Measurements from ENCODE around the gene ERG.

ERG gene

DNA sequence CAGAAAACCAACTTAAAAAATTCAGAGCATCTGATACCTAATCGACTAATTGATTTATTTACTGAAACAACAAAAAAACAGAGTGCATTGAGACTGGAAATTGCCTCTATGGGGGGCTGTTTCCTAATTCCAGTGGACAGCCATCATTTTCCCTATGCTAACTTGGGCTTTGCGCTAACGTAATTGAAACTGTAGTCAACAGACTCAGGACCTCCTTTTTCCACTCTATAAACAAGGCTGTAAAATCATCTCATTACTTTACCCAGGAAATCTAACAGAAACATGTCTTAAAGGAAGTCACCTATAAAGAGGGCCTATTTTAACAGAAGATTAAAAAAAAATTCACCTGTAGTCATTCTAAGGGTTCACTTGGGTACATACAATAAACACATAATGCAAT is 2.1 kb downstream of the ERG start:
- peak; percentile 43 for DNase-seq

DNA sequence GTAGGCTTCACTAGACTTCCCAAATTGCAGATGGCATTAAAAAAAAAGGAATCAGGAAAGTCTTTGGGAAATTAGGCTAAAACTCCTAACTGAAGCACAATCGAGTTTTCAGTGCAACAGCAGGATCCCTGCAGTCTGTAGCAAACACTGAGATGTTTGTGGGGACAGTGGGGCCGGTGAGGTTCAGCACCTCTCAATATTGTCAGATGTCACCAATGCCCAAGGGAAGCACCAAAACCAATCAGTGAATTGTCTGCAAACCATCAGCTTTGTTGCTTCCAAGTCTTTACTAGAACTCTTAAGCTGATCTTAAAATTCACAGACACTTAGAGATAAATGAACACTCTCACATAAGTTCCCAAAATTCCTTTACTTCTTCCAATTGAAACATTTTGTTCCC is 2.6 kb downstream of the ERG start:
- peak; percentile 43 for DNase-seq

DNA sequence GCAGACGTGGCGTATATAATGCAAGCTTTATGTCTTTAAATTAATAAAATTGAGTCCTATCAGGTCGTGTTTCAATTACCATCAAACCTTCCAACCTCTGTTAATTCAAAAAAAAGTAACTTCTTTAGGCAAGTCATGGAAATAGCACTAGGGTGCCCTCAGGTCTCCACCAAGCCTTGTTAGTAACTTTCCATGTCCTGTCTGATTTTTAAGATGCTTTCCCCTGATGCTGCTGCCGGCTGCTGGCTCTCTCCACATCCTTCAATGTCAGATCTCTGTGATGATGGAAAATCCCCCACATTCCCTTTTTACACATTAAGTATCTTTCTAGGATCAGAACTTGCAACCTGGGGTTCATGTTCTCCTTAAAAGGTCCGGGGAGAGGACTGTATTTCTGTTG is 3.0 kb downstream of the ERG start:
- DNase-seq, result peak; percentile 27

DNA sequence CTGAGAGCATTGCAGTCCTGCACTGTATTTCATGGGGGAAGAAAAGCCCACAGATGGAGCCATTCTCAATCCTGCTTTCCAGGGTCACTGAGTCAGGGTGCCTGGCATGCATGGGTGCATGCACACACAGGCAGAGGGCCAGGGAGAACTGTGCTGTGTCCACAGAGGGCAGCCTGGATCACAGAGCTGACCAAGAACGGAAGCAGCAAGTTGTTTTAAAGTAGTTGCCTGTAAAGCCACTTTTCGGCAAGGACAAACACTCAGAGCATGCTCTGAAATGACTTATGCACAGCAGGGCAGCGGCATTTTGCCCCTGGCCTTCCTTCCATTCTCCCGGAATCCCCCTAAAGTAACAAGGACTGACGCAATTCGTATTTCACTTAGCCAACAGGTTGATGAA is 3.6 kb downstream of the ERG start:
- peak; percentile 48 for DNase-seq

GRCh38 chr21:38494251-38494642 is 4.0 kb downstream of the ERG start:
- DNase-seq, result peak; percentile 18

DNA sequence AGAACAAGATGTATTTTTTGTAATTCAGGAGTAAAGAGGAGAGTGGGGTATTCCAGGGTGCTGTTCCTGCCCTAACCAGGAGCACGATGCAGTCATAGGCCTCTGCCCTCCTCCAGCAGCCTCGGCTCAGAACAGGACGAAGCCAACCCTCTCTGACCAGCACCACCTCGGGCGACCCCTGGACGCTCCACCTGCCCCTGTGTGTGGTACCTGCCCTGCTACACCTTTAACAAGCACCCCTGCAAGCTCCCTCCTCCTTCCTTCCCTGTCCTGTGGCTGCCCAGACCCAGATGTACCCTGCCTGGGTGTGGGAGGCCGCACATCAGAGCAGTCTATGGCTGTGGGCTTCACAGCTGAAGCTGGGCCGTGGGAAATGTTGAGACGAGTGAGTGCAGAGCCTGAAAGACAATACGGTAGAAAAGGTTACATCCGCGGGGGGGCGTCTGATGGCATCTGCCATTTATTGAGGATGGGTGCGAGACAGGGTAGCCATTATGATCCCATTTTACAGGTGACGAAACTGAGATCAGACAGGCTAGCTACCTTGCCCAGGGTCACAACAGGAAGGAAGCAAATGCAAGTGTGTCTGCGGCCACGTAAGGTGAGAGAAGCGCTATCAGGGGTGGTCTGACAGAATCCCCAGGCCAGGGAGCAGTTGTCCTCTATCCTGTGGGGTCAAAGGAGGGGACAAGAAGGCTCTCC is 4.6 kb downstream of the ERG start:
- peak; percentile 16 for DNase-seq

DNA sequence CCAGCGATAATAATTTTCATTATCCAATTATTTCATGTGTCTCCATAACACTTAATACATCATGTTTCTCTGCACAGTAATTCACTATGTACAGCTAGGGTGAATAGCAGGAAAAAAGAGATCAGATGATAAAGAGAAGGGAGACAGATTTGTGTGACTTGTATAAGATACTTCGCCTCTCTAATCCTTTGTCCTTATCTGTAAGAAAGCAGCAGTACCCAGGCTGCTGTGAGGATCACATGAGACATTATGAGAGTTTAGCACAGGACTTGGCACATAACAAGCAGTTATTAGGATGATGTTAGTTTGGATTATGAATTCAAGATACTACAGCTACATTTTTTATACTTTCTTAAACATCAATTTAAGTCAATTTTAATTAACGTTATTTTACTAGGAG is 6.3 kb downstream of the ERG start:
- peak; percentile 83 for DNase-seq

- DNase-seq, result no peak
Measured at GRCh38 chr21:38491536-38491935, 6.7 kb downstream of the ERG start.

DNA sequence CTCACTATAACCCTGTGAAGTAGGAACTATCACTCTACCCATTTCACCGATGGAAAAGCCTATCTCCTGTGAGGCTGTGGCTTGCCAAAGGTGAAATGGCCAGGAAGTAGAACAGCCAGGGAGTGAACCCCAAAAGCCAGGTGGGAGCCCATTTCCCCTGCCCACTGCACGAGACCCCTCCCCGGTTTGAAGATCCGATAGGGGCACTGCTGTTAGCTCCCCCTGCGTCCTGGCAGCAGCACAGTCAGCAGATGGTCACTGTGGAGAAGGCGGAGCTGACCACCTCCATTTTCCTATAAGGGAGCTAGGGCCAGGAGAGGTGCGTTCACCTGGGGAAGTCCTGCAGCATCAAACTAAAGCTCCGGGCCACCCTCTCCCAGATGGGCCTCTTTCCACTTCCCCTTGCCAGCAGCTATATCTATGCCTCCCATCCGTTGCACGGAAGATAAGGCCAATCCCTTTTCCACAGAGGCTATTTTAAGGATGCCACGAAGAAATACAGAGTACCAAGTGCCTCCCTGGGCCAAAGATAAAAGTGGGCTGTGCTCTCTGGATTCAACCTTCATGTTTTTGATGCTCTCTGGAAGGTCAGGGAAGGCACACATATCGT is 7.8 kb downstream of the ERG start:
- peak; percentile 42 for DNase-seq

GRCh38 chr21:38489729-38490128 is 8.5 kb downstream of the ERG start:
- no peak for DNase-seq

DNA sequence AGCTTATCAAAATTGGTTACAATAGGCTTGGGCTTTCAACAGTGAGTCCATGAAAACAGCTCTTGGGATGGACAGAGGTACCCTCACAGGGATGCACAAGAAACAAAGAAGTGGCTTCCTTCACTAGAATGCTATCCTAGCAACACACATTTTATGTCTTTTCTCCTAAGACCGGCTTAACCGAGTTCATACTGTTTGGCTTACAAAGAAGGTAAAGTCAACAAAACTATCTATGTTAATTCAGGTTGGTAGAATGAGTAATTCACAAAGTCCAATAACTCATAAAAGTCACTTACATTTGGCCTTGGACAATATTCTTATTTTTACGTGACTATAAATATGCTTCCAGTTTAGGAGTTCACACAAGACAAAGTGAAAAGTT is 9.0 kb downstream of the ERG start:
- no peak for DNase-seq

DNA sequence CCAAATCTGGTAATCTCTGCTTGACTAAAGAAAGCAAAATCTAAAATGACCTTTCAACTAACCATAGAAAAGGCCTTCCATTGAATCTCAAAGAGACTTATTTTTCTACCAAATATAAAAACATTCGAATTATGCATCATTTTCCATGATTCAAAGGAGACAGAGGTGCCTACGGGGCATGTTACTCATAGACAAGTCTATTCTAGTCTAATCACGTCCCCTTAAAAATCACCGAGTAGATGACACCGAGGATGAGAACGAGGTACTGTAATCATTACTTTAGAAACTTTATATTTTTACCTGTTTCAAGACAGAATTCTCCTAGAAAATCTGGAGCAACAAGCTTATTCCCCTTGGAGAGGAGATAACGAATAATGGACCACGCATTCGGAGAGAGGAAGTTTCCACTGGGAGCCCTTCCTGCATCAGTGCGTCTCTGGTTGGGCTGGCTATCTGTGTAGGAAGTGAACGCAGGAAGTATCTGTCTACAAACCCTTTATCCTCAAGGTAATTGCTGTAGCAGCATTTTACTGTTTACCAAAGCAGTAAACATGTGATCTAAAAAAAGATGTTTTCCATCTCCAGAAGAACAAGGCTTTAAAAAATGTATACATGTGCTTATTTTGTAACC is 9.5 kb downstream of the ERG start:
- DNase-seq, result peak; percentile 15

- peak; percentile 17 for DNase-seq
Measured at GRCh38 chr21:38487901-38488639, 10.2 kb downstream of the ERG start.

GRCh38 chr21:38486706-38487105 is 11.6 kb downstream of the ERG start:
- peak; percentile 33 for DNase-seq

GRCh38 chr21:38486221-38486620 is 12.1 kb downstream of the ERG start:
- DNase-seq, result no peak

DNA sequence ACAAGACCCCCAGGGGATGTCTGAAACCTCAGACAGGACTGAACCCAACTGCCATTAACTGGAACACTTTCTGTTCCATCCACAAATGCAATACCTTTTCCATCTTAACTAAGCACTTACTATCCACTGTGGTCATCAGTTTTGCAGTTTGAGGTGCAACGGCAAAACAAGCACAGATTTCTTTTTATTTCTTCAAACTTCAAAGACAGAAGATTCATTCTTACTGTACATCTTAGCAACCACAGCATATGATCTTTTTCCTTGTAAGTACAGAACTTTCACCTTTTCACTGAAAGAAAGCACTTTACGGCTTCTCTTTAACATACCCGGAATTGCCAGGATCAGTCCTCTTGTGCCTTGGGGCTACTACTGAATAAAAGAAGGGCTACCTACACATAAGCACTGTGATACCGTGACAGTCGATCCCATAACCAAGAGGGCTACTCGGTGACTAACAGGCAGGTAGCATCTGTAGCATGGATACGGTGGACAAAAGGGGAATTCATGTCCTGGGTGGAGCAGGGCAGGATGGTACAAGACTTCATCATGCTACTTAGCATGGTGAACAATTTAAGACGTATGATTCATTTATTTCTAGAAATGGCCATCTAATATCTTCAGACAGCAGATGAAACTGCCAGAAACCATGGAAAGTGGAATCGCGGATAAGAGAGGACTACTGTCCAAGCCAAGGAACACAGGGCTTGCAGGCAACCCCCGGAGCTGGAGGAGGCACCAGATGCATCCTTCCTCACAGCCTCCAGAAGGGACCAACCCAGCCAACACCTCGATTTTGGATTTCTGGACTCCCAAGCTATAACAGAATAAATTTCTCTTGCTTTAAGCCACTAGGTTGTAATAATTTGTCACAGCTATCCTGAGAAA is 18.4 kb downstream of the ERG start:
- DNase-seq, result no peak

DNA sequence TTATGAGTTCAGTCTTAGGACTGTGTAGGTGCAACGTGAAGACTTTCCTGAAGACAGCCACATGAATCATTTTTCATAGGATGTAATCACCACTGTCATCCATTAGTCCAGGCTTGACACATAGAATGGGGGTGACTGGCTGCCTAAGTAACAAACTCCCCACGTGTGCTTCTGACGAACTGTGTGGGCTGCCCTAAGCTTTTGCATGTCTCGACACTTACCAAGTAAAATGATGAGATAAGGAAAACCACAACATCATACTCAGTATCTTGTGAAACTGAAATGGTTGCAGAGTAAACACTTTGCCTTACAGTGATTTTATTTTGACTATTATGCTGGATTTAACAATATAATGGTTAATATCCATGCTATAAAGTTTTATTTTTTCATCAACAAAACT is 19.5 kb downstream of the ERG start:
- peak; percentile 82 for DNase-seq

GRCh38 chr21:38477226-38477625 is 21.1 kb downstream of the ERG start:
- DNase-seq, result peak; percentile 84

GRCh38 chr21:38476385-38476784 is 21.9 kb downstream of the ERG start:
- peak; percentile 97 for DNase-seq

- DNase-seq, result no peak
Measured at GRCh38 chr21:38475519-38475918, 22.8 kb downstream of the ERG start.

DNA sequence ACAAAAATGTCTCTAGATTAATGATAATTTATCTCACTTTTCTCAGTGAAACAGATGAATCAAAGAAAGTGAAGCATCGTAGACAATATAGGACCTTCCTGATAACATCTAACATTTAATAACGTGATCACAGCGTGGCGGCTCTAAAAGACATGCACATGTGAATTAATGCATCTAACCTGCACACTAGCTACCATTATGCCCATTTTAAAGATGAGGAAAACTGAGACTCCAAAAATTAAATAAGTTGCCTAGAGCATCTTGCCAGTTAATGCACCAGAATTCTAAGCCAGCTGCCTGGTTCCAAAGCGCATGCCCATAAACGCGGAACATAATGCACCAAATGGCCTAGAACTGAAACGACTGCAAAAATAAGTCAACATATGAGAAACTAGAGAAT is 23.5 kb downstream of the ERG start:
- DNase-seq, result no peak

DNA sequence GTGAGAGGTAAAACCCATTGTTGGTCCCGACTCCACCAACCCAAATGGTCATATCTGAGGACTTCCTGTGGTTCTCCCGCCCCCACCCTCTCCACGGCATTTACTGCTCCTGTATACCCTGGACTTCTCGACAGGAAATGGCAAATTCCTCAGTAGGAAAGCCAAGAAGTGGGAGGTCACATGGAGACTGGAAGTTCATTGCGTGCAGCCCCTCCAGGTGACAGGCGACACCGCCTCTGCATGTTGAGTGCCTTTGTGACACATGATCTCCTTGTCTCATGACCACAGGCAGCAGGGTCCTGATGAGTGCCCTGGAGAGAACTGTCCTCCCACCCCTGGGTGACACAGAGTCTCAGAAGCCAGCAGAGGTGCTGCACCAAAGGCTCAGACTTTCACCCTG is 24.2 kb downstream of the ERG start:
- no peak for DNase-seq

Measured in hematopoietic multipotent progenitor cell treated with erythropoietin and hydrocortisone succinate and interleukin-3 and kit ligand, for 6 days (in vitro differentiated cells).